Neural progenitor cell (in vitro differentiated cells): Measurements from ENCODE around the gene ARID5A. TPM values are rescaled to one million over a fixed set of nuclear protein-coding genes. Genes with fewer than 3 reads are reported as not detected.

Source experiments
- DNase-seq: peaks from one replicate; pipeline ENCODE4 v3.0.0-alpha.2; 2016; ENCODE audit warnings: low spot score
- H2AFZ ChIP-seq: fragments of 200-600 bp; sonication (generic); replicated peaks from 2 replicates; pipeline ENCODE4 v1.6.1; 2016; ENCODE audit warnings: antibody characterized with exemption
- H3F3A ChIP-seq: fragments of 200-600 bp; sonication (generic); 2 replicates; pipeline ENCODE4 v1.6.1; 2016; ENCODE audit warnings: antibody characterized with exemption, low read depth
- H3K27ac ChIP-seq: fragments of 200-600 bp; sonication (generic); 2 replicates; pipeline ENCODE4 v1.5.1; 2016; ENCODE audit warnings: mild to moderate bottlenecking
- H3K27me3 ChIP-seq: fragments of 200-600 bp; sonication (generic); 2 replicates; pipeline ENCODE4 v1.6.1; 2016; ENCODE audit warnings: mild to moderate bottlenecking, moderate library complexity
- H3K36me3 ChIP-seq: fragments of 200-600 bp; sonication (generic); 2 replicates; pipeline ENCODE4 v1.5.1; 2016
- H3K4me1 ChIP-seq: fragments of 200-600 bp; sonication (generic); 2 replicates; pipeline ENCODE4 v1.6.1; 2016; ENCODE audit warnings: mixed run types
- H3K4me2 ChIP-seq: fragments of 200-600 bp; sonication (generic); 2 replicates; pipeline ENCODE4 v1.6.1; 2016
- H3K4me3 ChIP-seq: fragments of 200-600 bp; sonication (generic); 2 replicates; pipeline ENCODE4 v1.5.1; 2016
- H3K79me2 ChIP-seq: fragments of 200-600 bp; sonication (generic); 2 replicates; pipeline ENCODE4 v1.6.1; 2016; ENCODE audit warnings: low read depth
- H3K9ac ChIP-seq: fragments of 200-600 bp; sonication (generic); 2 replicates; pipeline ENCODE4 v1.6.1; 2016
- H3K9me3 ChIP-seq: fragments of 200-600 bp; sonication (generic); 2 replicates; pipeline ENCODE4 v1.5.1; 2016; ENCODE audit warnings: low read depth
- H4K20me1 ChIP-seq: fragments of 200-600 bp; sonication (generic); 2 replicates; pipeline ENCODE4 v1.6.1; 2016; ENCODE audit warnings: low read depth
- H3K27ac Mint-ChIP-seq: 3 replicates; pipeline ENCODE4 v1.8.0; 2021; ENCODE audit warnings: mixed read lengths
- H3K27me3 Mint-ChIP-seq: 2 replicates; pipeline ENCODE4 v1.8.0; 2022; ENCODE audit warnings: low read depth, mild to moderate bottlenecking, inconsistent platforms, moderate library complexity, mixed read lengths; ENCODE audit not compliant: insufficient read depth
- H3K36me3 Mint-ChIP-seq: 3 replicates; pipeline ENCODE4 v1.8.0; 2021; ENCODE audit warnings: mixed read lengths
- H3K4me1 Mint-ChIP-seq: 3 replicates; pipeline ENCODE4 v1.8.0; 2021; ENCODE audit warnings: mixed read lengths
- H3K4me3 Mint-ChIP-seq: 3 replicates; pipeline ENCODE4 v1.8.0; 2021; ENCODE audit warnings: mild to moderate bottlenecking, moderate library complexity, mixed read lengths
- H3K9me3 Mint-ChIP-seq: 3 replicates; pipeline ENCODE4 v1.8.0; 2020; ENCODE audit warnings: mixed read lengths
- CTCF ChIP-seq: fragments of 200-600 bp; sonication (generic); IDR thresholded peaks from 2 replicates; pipeline ENCODE4 v1.5.1; 2017; ENCODE audit warnings: antibody characterized with exemption, mild to moderate bottlenecking
- EZH2 ChIP-seq: fragments of 200-600 bp; sonication (generic); IDR thresholded peaks from 2 replicates; pipeline ENCODE4 v1.6.1; 2017; ENCODE audit warnings: antibody characterized with exemption, mild to moderate bottlenecking, moderate library complexity
- EZH2phosphoT487 ChIP-seq: fragments of 200-600 bp; sonication (generic); IDR thresholded peaks from 2 replicates; pipeline ENCODE4 v1.6.1; 2017; ENCODE audit warnings: antibody characterized with exemption
- total RNA-seq: library from RNA; depleted of rRNA; stranded (reverse); fragments of >200 nt; gene quantifications from 2 replicates; pipeline ENCODE4 v1.2.3, GENCODE V29; 2015; ENCODE audit warnings: low replicate concordance

The ARID5A gene
- total RNA-seq, 1 donor from 2014 or later: 0.75 TPM

- Histone ChIP-seq H3F3A (peaks cover 4% of the 10 kb centered on the region), H3K4me2 (no peak overlapping the region), H3K79me2 (no peaks in the 10 kb centered on the region), H4K20me1 (no peaks in the 10 kb centered on the region), H3K9ac (no peak overlapping the region), H3K4me1 (no peaks in the 10 kb centered on the region), H3K27ac (no peak overlapping the region), H2AFZ (no peak overlapping the region), H3K27me3 (no peaks in the 10 kb centered on the region), H3K4me3 (no peak overlapping the region), H3K9me3 (no peaks in the 10 kb centered on the region), H3K36me3 (no peaks in the 10 kb centered on the region)
- no peak for TF ChIP-seq EZH2phosphoT487
- Mint-ChIP-seq H3K4me1 (no peaks in the 10 kb centered on the region), H3K27me3 (no peaks in the 10 kb centered on the region), H3K27ac (no peak overlapping the region), H3K9me3 (no peaks in the 10 kb centered on the region), H3K36me3 (peaks cover 4% of the 10 kb centered on the region), H3K4me3 (no peak overlapping the region)
- no peak for DNase-seq
Measured at GRCh38 chr2:96584017-96584416, 47.5 kb downstream of the ARID5A start.

GRCh38 chr2:96587843-96588242, 51.3 kb downstream of the ARID5A start:
- Histone ChIP-seq H3K4me2 (no peak overlapping the region), H3K27me3 (no peaks in the 10 kb centered on the region), H3F3A (peaks cover 4% of the 10 kb centered on the region), H3K4me3 (no peak overlapping the region), H3K27ac (no peak overlapping the region), H3K4me1 (no peaks in the 10 kb centered on the region), H3K9me3 (no peaks in the 10 kb centered on the region), H3K9ac (no peak overlapping the region), H2AFZ (no peak overlapping the region), H3K79me2 (no peaks in the 10 kb centered on the region), H3K36me3 (no peaks in the 10 kb centered on the region), H4K20me1 (no peaks in the 10 kb centered on the region)
- Mint-ChIP-seq H3K4me3 (no peak overlapping the region), H3K9me3 (no peaks in the 10 kb centered on the region), H3K36me3 (peaks cover 26% of the 10 kb centered on the region), H3K27me3 (no peaks in the 10 kb centered on the region), H3K27ac (no peak overlapping the region), H3K4me1 (peaks cover 5% of the 10 kb centered on the region)
- no peak for DNase-seq
- TF ChIP-seq EZH2 (no peak), EZH2phosphoT487 (no peak), CTCF (no peak)

GRCh38 chr2:96591054-96591453, 54.5 kb downstream of the ARID5A start:
- H3K4me3 Mint-ChIP-seq: no peak overlapping the region
- peaks cover 5% of the 10 kb centered on the region for H3K4me1 Mint-ChIP-seq
- peaks cover 51% of the 10 kb centered on the region for H3K36me3 Mint-ChIP-seq

More at GRCh38 chr2:96591054-96591453, 54.5 kb downstream of the ARID5A start:
- Mint-ChIP-seq H3K27ac (no peak overlapping the region), H3K27me3 (no peaks in the 10 kb centered on the region), H3K9me3 (peaks cover 3% of the 10 kb centered on the region)
- Histone ChIP-seq H2AFZ (no peak overlapping the region), H3K36me3 (no peaks in the 10 kb centered on the region), H3K9me3 (no peaks in the 10 kb centered on the region), H4K20me1 (no peaks in the 10 kb centered on the region), H3K4me3 (no peak overlapping the region), H3K79me2 (no peaks in the 10 kb centered on the region), H3K27ac (no peak overlapping the region), H3K4me2 (no peak overlapping the region), H3K9ac (no peak overlapping the region), H3K4me1 (no peaks in the 10 kb centered on the region), H3F3A (peaks cover 4% of the 10 kb centered on the region), H3K27me3 (no peaks in the 10 kb centered on the region)
- DNase-seq: no peak
- TF ChIP-seq EZH2phosphoT487: no peak
- no peak for TF ChIP-seq CTCF
- no peak for TF ChIP-seq EZH2
